Heart right ventricle (tissue), 16 donors: ENCODE measurements around the gene GALNT14. TPM values are rescaled to one million over a fixed set of nuclear protein-coding genes. Genes with fewer than 3 reads are reported as not detected.

Experiments
- ATAC-seq, 8 donors: fragments of 200-7000 bp; cut with Tn5 transposase; one replicate each; pipeline ENCODE4 v1.9.1; 2020; ENCODE audit warnings: mild to moderate bottlenecking in 8 of 8, moderate library complexity in 8 of 8, moderate number of reproducible peaks in 1 of 8
- DNase-seq, 2 donors: peaks; one replicate each; pipeline ENCODE4 v3.0.0-alpha.2; 2020
- H3K27ac ChIP-seq, 10 donors: fragments of 200-600 bp; sonication (generic) in 2 of 10; one replicate each; pipeline versions ENCODE4 v1.5.0 to v1.8.0; 2020 to 2022; ENCODE audit warnings: mild to moderate bottlenecking in 3 of 10
- H3K27me3 ChIP-seq, 7 donors: fragments of 200-600 bp; one replicate each; pipeline ENCODE4 v1.8.0; 2021 to 2022; ENCODE audit warnings: mild to moderate bottlenecking in 2 of 7
- H3K36me3 ChIP-seq, 9 donors: fragments of 200-600 bp; sonication (generic) in 1 of 9; one replicate each; pipeline versions ENCODE4 v1.5.0 to v1.8.0; 2020 to 2022; ENCODE audit warnings: mild to moderate bottlenecking in 2 of 9
- H3K4me1 ChIP-seq, 9 donors: fragments of 200-600 bp; sonication (generic) in 1 of 9; one replicate each; pipeline versions ENCODE4 v1.5.0 to v1.8.0; 2020 to 2022; ENCODE audit warnings: mild to moderate bottlenecking in 4 of 9
- H3K4me3 ChIP-seq, 10 donors: fragments of 200-600 bp; sonication (generic) in 2 of 10; one replicate each; pipeline versions ENCODE4 v1.5.0 to v1.8.0; 2020 to 2022; ENCODE audit warnings: mild to moderate bottlenecking in 7 of 10, moderate library complexity in 2 of 10
- H3K9me3 ChIP-seq, 11 donors: fragments of 200-600 bp in 10 of 11; sonication (generic) in 2 of 11; one replicate each; pipeline versions ENCODE4 v1.5.0 to v1.8.0; 2013 to 2022; ENCODE audit warnings: mild to moderate bottlenecking in 2 of 11, control low read depth in 1 of 11, moderate library complexity in 1 of 11
- CTCF ChIP-seq, 9 donors: fragments of 200-600 bp; sonication (generic) in 2 of 9; IDR thresholded peaks; one replicate each; pipeline versions ENCODE4 v1.5.0 to v1.8.0; 2021 to 2022; ENCODE audit warnings: antibody characterized with exemption in 9 of 9, mild to moderate bottlenecking in 5 of 9, moderate library complexity in 1 of 9
- WGBS, 2 donors: extraction: QIAGEN DNeasy Blood & Tissue Kit; methylation state at CpG; one replicate each; pipeline ENCODE4 v1.1.7; 2013; ENCODE audit warnings: inconsistent platforms in 1 of 2; 5-methylcytosine and 5-hydroxymethylcytosine counted together
- intact Hi-C, 10 donors: fragments of 100-400 bp; cut with DNase I; formaldehyde crosslinking; loops; one replicate each; pipeline versions ENCODE4 v1.11.1 to v1.14.2; 2022
- polyA plus RNA-seq, 2 donors: library from polyadenylated mRNA; stranded (reverse); fragments of 200-250 nt; gene quantifications; one replicate each; pipeline ENCODE4 v1.2.3, GENCODE V29; 2013
- total RNA-seq, 10 donors: library from RNA; stranded (reverse); fragmentation: NEBNext Ultra II Directional in 3 of 10; extraction: Animal tissue kit (Norgen Biotek cat#: 25700) in 3 of 10; gene quantifications; one replicate each; pipeline versions ENCODE4 v1.2.1 to v1.2.4, GENCODE V29; 2021 to 2023
- donor health status: Arrhythmogenic right ventricular cardiomyopathy.
- donor health status: ischemic (EF 13 %, LVEDD 7.1; RV severe dilation, severe dysfunction).
- donor health status: healthy with polysubstance abuse.
- donor health status: DM: no; HTN: yes; CAD: no.
- donor health status: DM: no; HTN: no; CAD: no.
- donor health status: ischemic (EF 25% LVEDD 6.9; RV normal size, moderate dysfunction).
- donor health status: ischemic (EF 25% LVEDD 5.7; RV mildly dilated, moderate dysfunction).
- donor health status: healthy.
- donor health status: DM: yes; HTN: yes; CAD: no.
- donor health status: Ischemic cardiomyopathy.
- donor health status: ischemic (EF 35%, LVEDD 5.7; RV mildly dilated, moderate dysfunction).
- donor health status: nonischemic (EF 11% LVEDD 7.7; RV severe dilation, severe dysfunction).
- donor health status: DM: yes; HTN: yes; CAD: no.
- donor health status: PGD.
- donor health status: ischemic (EF 29% LVEDD 5.4; RV normal size, mild dysfunction).
- donor health status: nonischemic (EF 23%, LVEDD 6.1; RV moderate dilation, normal function).

Gene GALNT14
- total and polyA plus RNA-seq, 12 donors: 0.17 to 1.4 (median 0.63) TPM; not detected in 2

GRCh38 chr2:31163011-31163539 lies 24.8 kb upstream of the GALNT14 start:
- H3K9me3 ChIP-seq: no peaks in the 10 kb centered on the region
- DNase-seq (no peak), ATAC-seq (no peak)
- intact Hi-C loops: loop anchor here in 2 of 10 donors (10.0 kb wide), 2 partner anchors 298 to 998 kb away; no protein-coding TSS in a partner anchor
- no peak for TF ChIP-seq CTCF (IDR thresholded peaks at IDR 0.05)
- no peaks in the 10 kb centered on the region for H3K4me1 ChIP-seq
- H3K27me3 ChIP-seq: peaks cover 0 to 10% (median 0%) of the 10 kb centered on the region in 7 donors
- no peak overlapping the region for H3K4me3 ChIP-seq
- H3K36me3 ChIP-seq: no peaks in the 10 kb centered on the region
- 61 to 75% methylated on average over 6 of the region's 6 CpGs for WGBS, 2 donors
- no peak overlapping the region for H3K27ac ChIP-seq

GRCh38 chr2:31161637-31162036 lies 23.4 kb upstream of the GALNT14 start:
- Histone ChIP-seq H3K4me3 (no peak overlapping the region), H3K9me3 (no peaks in the 10 kb centered on the region), H3K27ac (no peak overlapping the region), H3K4me1 (no peaks in the 10 kb centered on the region), H3K27me3 (peaks cover 0 to 10% (median 0%) of the 10 kb centered on the region in 7 donors), H3K36me3 (no peaks in the 10 kb centered on the region)
- DNase-seq: no peak
- WGBS, 2 donors: 88 to 92% methylated on average over 6 of the region's 6 CpGs
- intact Hi-C loops: loop anchor here in 2 of 10 donors (10.0 kb wide), 2 partner anchors 297 to 997 kb away; no protein-coding TSS in a partner anchor
- no peak for TF ChIP-seq CTCF (IDR thresholded peaks at IDR 0.05)
- no peak for ATAC-seq

GRCh38 chr2:31151501-31151900 lies 13.3 kb upstream of the GALNT14 start:
- no peak for TF ChIP-seq CTCF (IDR thresholded peaks at IDR 0.05)
- intact Hi-C loops: no loop called here
- 64 to 76% methylated on average over 6 of the region's 6 CpGs for WGBS, 2 donors
- Histone ChIP-seq H3K27me3 (peaks cover 0 to 7% (median 0%) of the 10 kb centered on the region in 7 donors), H3K36me3 (no peaks in the 10 kb centered on the region), H3K4me3 (no peak overlapping the region), H3K27ac (no peak overlapping the region), H3K4me1 (no peaks in the 10 kb centered on the region), H3K9me3 (no peaks in the 10 kb centered on the region)
- no peak for DNase-seq
- ATAC-seq: peak in 1 of 8 donors; percentile 50

GRCh38 chr2:31150120-31150670 lies 12.0 kb upstream of the GALNT14 start:
- H3K36me3 ChIP-seq: no peaks in the 10 kb centered on the region
- peaks cover 0 to 8% (median 0%) of the 10 kb centered on the region in 7 donors for H3K27me3 ChIP-seq
- H3K27ac ChIP-seq: no peak overlapping the region
- DNase-seq (no peak), ATAC-seq (no peak)
- no peak for TF ChIP-seq CTCF (IDR thresholded peaks at IDR 0.05)
- intact Hi-C loops: no loop called here
- H3K4me3 ChIP-seq: no peak overlapping the region
- H3K4me1 ChIP-seq: no peaks in the 10 kb centered on the region
- WGBS, 2 donors: 82 to 90% methylated on average over 6 of the region's 6 CpGs
- H3K9me3 ChIP-seq: no peaks in the 10 kb centered on the region
